Endothelial cell of umbilical vein (primary cell): ENCODE measurements around the gene SRRM5. TPM values are rescaled to one million over a fixed set of nuclear protein-coding genes. Genes with fewer than 3 reads are reported as not detected.

Experiments used
- BruUV-seq: library from RNA; stranded (reverse); fragments of 400-500 nt; replicated peaks from 2 replicates; lab custom pipeline; 2021; lab: Mats Ljungman, UMichigan
- CTCF ChIA-PET: fragments of 300-600, 350-600 bp; sonication (Branson Sonifier 250); formaldehyde crosslinking; loops from one replicate; lab custom pipeline; 2021; ENCODE audit warnings: antibody characterized with exemption, inconsistent platforms; lab: Charles Lee
- POLR2A ChIA-PET: fragments of 300-600, 350-600 bp; sonication (Branson Sonifier 250); formaldehyde crosslinking; loops from one replicate; lab custom pipeline; 2021; ENCODE audit warnings: antibody characterized with exemption, inconsistent platforms; lab: Charles Lee
- DNase-seq: peaks from one replicate; pipeline ENCODE4 v3.0.0-alpha.2; 2011; ENCODE audit warnings: low read depth, low spot score
- FAIRE-seq: peaks from 2 replicates; lab custom pipeline; 2011; peaks lifted over from hg19 to GRCh38; lab: Jason Lieb, UNC
- H2AFZ ChIP-seq: 2 replicates; pipeline ENCODE4 v1.6.0; 2012; ENCODE audit warnings: low read depth, low read length, control low read depth, inconsistent platforms
- H3K27ac ChIP-seq: 2 replicates; pipeline ENCODE4 v1.5.1; 2011; ENCODE audit warnings: low read depth, mild to moderate bottlenecking, control low read depth, low read length, moderate library complexity; ENCODE audit not compliant: insufficient read depth
- H3K27me3 ChIP-seq, 2 experiments: 2 replicates each; pipeline versions ENCODE4 v1.6.0 to v1.6.1; 2011; ENCODE audit warnings: low read length in 2 of 2, mixed read lengths in 1 of 2; ENCODE audit not compliant: control insufficient read depth in 2 of 2, insufficient read depth in 2 of 2
- H3K36me3 ChIP-seq, 2 experiments: 2 replicates in 1 of 2; 3 replicates in 1 of 2; pipeline ENCODE4 v1.5.1; 2011; ENCODE audit warnings: low read length in 2 of 2, mild to moderate bottlenecking in 1 of 2, moderate library complexity in 1 of 2; ENCODE audit not compliant: control insufficient read depth in 2 of 2, insufficient read depth in 2 of 2; ENCODE audit errors: extremely low read depth in 1 of 2
- H3K4me1 ChIP-seq: 3 replicates; pipeline ENCODE4 v1.5.1; 2011; ENCODE audit warnings: mild to moderate bottlenecking, low read length; ENCODE audit not compliant: control insufficient read depth, insufficient read depth; ENCODE audit errors: extremely low read depth
- H3K4me2 ChIP-seq: 2 replicates; pipeline ENCODE4 v1.6.1; 2011; ENCODE audit warnings: low read length, control low read depth, mixed read lengths; ENCODE audit not compliant: insufficient read depth
- H3K4me3 ChIP-seq, 3 experiments: fragments of 200-600 bp in 1 of 3; sonication (generic), shearing (Covaris generic) in 1 of 3; replicated peaks in 1 of 3; 2 replicates each; pipeline ENCODE4 v1.5.1; 2011 to 2016; ENCODE audit warnings: control low read depth in 3 of 3, low read length in 3 of 3, mild to moderate bottlenecking in 2 of 3, inconsistent platforms in 1 of 3, low read depth in 1 of 3, moderate library complexity in 1 of 3; ENCODE audit not compliant: insufficient read depth in 1 of 3
- H3K79me2 ChIP-seq: 2 replicates; pipeline ENCODE4 v1.6.0; 2012; ENCODE audit warnings: low read length, inconsistent platforms; ENCODE audit not compliant: control insufficient read depth, insufficient read depth
- H3K9ac ChIP-seq: replicated peaks from 2 replicates; pipeline ENCODE3; 2011; ENCODE audit warnings: low read length, control low read depth; ENCODE audit not compliant: insufficient read depth; ENCODE audit errors: extremely low read depth
- H3K9me1 ChIP-seq: replicated peaks from 3 replicates; pipeline ENCODE4 v1.6.0; 2011; ENCODE audit warnings: mild to moderate bottlenecking, low read length; ENCODE audit not compliant: control insufficient read depth, insufficient read depth; ENCODE audit errors: extremely low read depth
- H3K9me3 ChIP-seq: replicated peaks from 2 replicates; pipeline ENCODE4 v1.5.1; 2012; ENCODE audit warnings: low read length, inconsistent platforms; ENCODE audit not compliant: control insufficient read depth, insufficient read depth
- H4K20me1 ChIP-seq: replicated peaks from 2 replicates; pipeline ENCODE3; 2011; ENCODE audit warnings: mild to moderate bottlenecking, low read length; ENCODE audit not compliant: control insufficient read depth, insufficient read depth; ENCODE audit errors: extremely low read depth
- EZH2 ChIP-seq: IDR thresholded peaks from 2 replicates; pipeline ENCODE4 v1.6.1; 2012; ENCODE audit warnings: borderline replicate concordance, low read depth, mild to moderate bottlenecking, moderate library complexity, low read length, inconsistent platforms; ENCODE audit not compliant: severe bottlenecking
- GATA2 ChIP-seq: IDR thresholded peaks from 2 replicates; pipeline ENCODE4 v1.7.0; 2011; ENCODE audit warnings: low read depth, mild to moderate bottlenecking, moderate library complexity, mixed read lengths, low read length; ENCODE audit not compliant: insufficient read length, insufficient read depth
- JUN ChIP-seq: IDR thresholded peaks from 2 replicates; pipeline ENCODE4 v1.6.1; 2011; ENCODE audit warnings: borderline replicate concordance, low read depth; ENCODE audit not compliant: insufficient read length, insufficient read depth
- MAX ChIP-seq: IDR thresholded peaks from 2 replicates; pipeline ENCODE4 v1.6.1; 2011; ENCODE audit not compliant: insufficient read depth, insufficient read length
- MYC ChIP-seq: IDR thresholded peaks from one replicate; pipeline ENCODE4 v1.6.1; 2011; ENCODE audit warnings: mild to moderate bottlenecking, low read depth, low read length
- POLR2AphosphoS5 ChIP-seq: IDR thresholded peaks from 2 replicates; pipeline ENCODE4 v1.6.1; 2012; ENCODE audit warnings: low read depth, mild to moderate bottlenecking, control low read depth, low read length, moderate library complexity; ENCODE audit not compliant: insufficient read depth
- dilution Hi-C: fragments of 300-500 bp; cut with MboI; formaldehyde crosslinking; loops from one replicate; pipeline ENCODE4 v1.15.0; 2019; ENCODE audit warnings: low sequenced_read_pairs; ENCODE audit not compliant: extremely low pct_ligation_motif_present
- intact Hi-C: fragments of 100-400 bp; cut with micrococcal nuclease; formaldehyde crosslinking; loops from one replicate; pipeline ENCODE4 v1.10.0; 2022
- polyA plus RNA-seq, 4 experiments: library from polyadenylated mRNA; depleted of rRNA in 3 of 4; stranded (reverse) in 3 of 4; unstranded in 1 of 4; fragments of >200 nt; gene quantifications; 2 replicates each; pipeline versions ENCODE4 v1.2.1 to v1.2.3, GENCODE V29; 2011 to 2012; ENCODE audit warnings: missing spikeins in 1 of 4
- total RNA-seq: library from RNA; stranded (reverse); gene quantifications from 2 replicates; pipeline ENCODE4 v1.2.3, GENCODE V29; 2021
- TF ChIP-seq, protein P1 (sequence below), 2 donors: IDR thresholded peaks; 1 replicate in 1 of 2; 2 replicates in 1 of 2; pipeline ENCODE4 v1.5.1; 2011; ENCODE audit warnings: low read length in 2 of 2, mild to moderate bottlenecking in 2 of 2, moderate library complexity in 2 of 2, control low read depth in 1 of 2, inconsistent platforms in 1 of 2, low read depth in 1 of 2; ENCODE audit not compliant: insufficient read depth in 1 of 2; ENCODE audit errors: extremely low read depth in 1 of 2

The SRRM5 gene
- total and polyA plus RNA-seq, 2 donors (not counting 3 experiments of a cell fraction or from before 2014, with no cell fraction given) = 0.17 to 0.27 TPM

DNA sequence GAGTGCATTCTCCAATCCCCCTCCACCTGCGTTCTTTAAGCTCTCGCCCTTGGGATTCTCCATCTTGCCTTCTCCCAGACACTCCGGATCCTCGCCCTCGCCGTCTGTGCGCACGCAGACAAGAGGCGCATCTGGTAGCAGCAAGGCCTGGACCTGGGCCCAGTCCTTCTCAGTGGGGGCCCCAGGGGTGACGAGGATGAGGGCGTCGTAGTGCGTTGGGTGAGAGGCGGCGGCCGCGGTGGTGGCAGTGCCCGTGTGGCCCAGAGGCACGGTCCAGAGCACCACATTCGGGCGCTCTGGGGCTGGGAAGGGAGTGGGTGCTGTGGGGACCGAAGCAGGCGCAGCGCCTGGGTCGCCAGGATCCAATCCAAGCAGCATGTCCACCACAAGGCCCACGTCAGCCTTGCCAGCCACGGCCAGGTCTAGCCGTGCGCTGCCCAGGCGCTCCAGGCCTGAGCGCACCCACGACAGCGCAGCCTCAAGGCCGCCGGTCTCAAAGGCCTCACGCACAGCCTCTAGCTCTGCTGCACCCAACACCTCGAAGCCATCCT, 19.0 kb upstream of the SRRM5 start:
- Histone ChIP-seq H3K79me2 (peaks cover 33% of the 10 kb centered on the region), H3K36me3 (peaks cover 9 to 27% of the 10 kb centered on the region in 2 experiments), H3K4me3 (no peak overlapping the region), H3K27ac (no peak overlapping the region), H3K9ac (no peak overlapping the region), H4K20me1 (no peaks in the 10 kb centered on the region), H3K27me3 (no peaks in the 10 kb centered on the region), H2AFZ (no peak overlapping the region), H3K4me1 (peaks cover 18% of the 10 kb centered on the region), H3K9me1 (no peaks in the 10 kb centered on the region), H3K4me2 (no peak overlapping the region), H3K9me3 (no peaks in the 10 kb centered on the region)
- ChIA-PET POLR2A (no interaction called here), CTCF (interaction anchor here (0.5 to 5.7 kb wide), 3 partner anchors 38 to 146 kb away, joined by 3 to 158 read pairs (median 4); no protein-coding TSS in a partner anchor)
- DNase-seq = no peak
- TF ChIP-seq MAX (no peak), EZH2 (no peak), MYC (no peak), GATA2 (no peak), POLR2AphosphoS5 (no peak), JUN (no peak)
- TF ChIP-seq, protein P1, sequence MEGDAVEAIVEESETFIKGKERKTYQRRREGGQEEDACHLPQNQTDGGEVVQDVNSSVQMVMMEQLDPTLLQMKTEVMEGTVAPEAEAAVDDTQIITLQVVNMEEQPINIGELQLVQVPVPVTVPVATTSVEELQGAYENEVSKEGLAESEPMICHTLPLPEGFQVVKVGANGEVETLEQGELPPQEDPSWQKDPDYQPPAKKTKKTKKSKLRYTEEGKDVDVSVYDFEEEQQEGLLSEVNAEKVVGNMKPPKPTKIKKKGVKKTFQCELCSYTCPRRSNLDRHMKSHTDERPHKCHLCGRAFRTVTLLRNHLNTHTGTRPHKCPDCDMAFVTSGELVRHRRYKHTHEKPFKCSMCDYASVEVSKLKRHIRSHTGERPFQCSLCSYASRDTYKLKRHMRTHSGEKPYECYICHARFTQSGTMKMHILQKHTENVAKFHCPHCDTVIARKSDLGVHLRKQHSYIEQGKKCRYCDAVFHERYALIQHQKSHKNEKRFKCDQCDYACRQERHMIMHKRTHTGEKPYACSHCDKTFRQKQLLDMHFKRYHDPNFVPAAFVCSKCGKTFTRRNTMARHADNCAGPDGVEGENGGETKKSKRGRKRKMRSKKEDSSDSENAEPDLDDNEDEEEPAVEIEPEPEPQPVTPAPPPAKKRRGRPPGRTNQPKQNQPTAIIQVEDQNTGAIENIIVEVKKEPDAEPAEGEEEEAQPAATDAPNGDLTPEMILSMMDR (IDR thresholded peaks at IDR 0.05; ENCODE audit: extremely low read depth in 1 of 2, insufficient read depth in 1 of 2, low read depth in 1 of 2, low read length in 2 of 2) = no peak
- no TSS peak for BruUV-seq
- intact Hi-C loops (no loop called here), dilution Hi-C loops (no loop called here)
- FAIRE-seq = no peak
